Parathyroid adenoma (tissue), 2 donors: Measurements from ENCODE around the gene AMZ2.
"Not testable (repeated sequence)": the region's sequence is repeated elsewhere in the genome, so short reads cannot be mapped to it uniquely, and the experiment has no call there.

ENCODE experiments used
- H2AFZ ChIP-seq: fragments of 300-600 bp; sonication (generic); one replicate; pipeline ENCODE4 v1.7.0; 2017; ENCODE audit warnings: antibody characterized with exemption, mild to moderate bottlenecking
- H3K27ac ChIP-seq: fragments of 300-600 bp; sonication (generic); one replicate; pipeline ENCODE4 v1.7.0; 2017
- H3K27me3 ChIP-seq: fragments of 300-600 bp; sonication (generic); one replicate; pipeline ENCODE4 v1.7.0; 2017; ENCODE audit warnings: low read length; ENCODE audit not compliant: control insufficient read depth, insufficient read depth
- H3K36me3 ChIP-seq: fragments of 300-600 bp; sonication (generic); one replicate; pipeline ENCODE4 v1.7.0; 2017; ENCODE audit warnings: low read length; ENCODE audit not compliant: control insufficient read depth, insufficient read depth
- H3K4me1 ChIP-seq: fragments of 300-600 bp; sonication (generic); one replicate; pipeline ENCODE4 v1.7.0; 2017; ENCODE audit warnings: control low read depth
- H3K4me2 ChIP-seq: fragments of 300-600 bp; sonication (generic); one replicate; pipeline ENCODE4 v1.7.0; 2017; ENCODE audit warnings: low read length
- H3K4me3 ChIP-seq: fragments of 300-600 bp; sonication (generic); one replicate; pipeline ENCODE4 v1.7.0; 2017; ENCODE audit warnings: low read depth, low read length
- H3K79me2 ChIP-seq: fragments of 300-600 bp; sonication (generic); one replicate; pipeline ENCODE4 v1.7.0; 2017; ENCODE audit warnings: control low read depth
- H3K9ac ChIP-seq: fragments of 300-600 bp; sonication (generic); one replicate; pipeline ENCODE4 v1.7.0; 2017; ENCODE audit warnings: mild to moderate bottlenecking
- H3K9me3 ChIP-seq: fragments of 300-600 bp; sonication (generic); one replicate; pipeline ENCODE4 v1.7.0; 2017; ENCODE audit warnings: low read length; ENCODE audit not compliant: control insufficient read depth
- CTCF ChIP-seq: fragments of 300-600 bp; sonication (generic); IDR thresholded peaks from one replicate; pipeline ENCODE4 v1.7.0; 2017; ENCODE audit warnings: antibody characterized with exemption, mild to moderate bottlenecking
- donor health status: primary hyperparathyroidism.

Gene AMZ2

DNA sequence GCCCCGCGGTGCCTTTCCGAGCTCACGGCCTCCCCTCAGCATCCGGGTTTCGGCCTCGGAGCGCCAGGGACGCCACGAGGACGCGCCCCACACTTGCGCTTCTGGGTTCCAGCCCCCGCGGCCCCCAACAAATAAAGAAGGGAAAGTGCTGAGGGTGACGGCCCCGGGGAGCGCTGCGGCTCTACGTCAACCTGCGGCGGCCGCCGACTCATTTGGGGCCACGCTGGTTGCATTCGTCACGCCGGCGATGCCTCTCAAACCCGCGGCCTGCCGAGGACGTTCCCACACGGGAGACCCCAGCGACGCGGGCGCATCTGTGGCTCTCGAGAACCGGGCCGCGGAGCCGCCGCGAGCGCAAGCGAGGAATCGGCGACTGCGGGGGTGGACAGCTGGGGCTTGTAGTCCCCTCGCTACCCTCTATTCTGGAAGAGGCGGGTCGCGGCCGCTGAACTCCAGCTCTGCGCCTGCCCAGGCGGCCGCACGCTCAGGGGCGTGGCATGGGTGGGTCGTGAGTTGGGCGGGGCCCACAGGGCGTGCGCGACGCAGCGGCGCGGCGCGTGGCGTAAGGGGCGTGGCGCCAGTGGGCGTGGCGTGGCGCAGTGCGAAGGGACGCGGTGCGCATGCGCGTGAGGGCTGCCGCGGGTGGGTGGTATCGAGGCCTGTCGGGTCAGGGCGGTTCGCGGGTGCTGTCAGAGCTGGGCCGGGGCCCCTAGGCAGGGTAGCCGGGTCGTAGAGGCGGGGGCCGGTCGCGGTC lies at the start of gene AMZ2:
Gene AMZ2 (plus strand): TSS at position 599 of the 754 bp plus-strand sequence. CDS start 2,145 bp downstream, outside the sequence.
- Histone ChIP-seq H3K4me2 (peak within 1 kb of the TSS; percentile 95), H3K36me3 (no peaks in the 10 kb centered on the region), H3K27me3 (no peaks in the 10 kb centered on the region), H3K79me2 (no peaks in the 10 kb centered on the region), H3K9me3 (no peaks in the 10 kb centered on the region), H3K9ac (peak within 1 kb of the TSS; percentile 88), H2AFZ (peak within 1 kb of the TSS; percentile 97), H3K27ac (peak within 1 kb of the TSS; percentile 88), H3K4me3 (peak within 1 kb of the TSS; percentile 77), H3K4me1 (no peaks in the 10 kb centered on the region)
- TF ChIP-seq CTCF: no peak

GRCh38 chr17:68198931-68199836 lies 48.7 kb upstream of the AMZ2 start:
- H3K9me3 ChIP-seq: no peaks in the 10 kb centered on the region
- H3K79me2 ChIP-seq: no peaks in the 10 kb centered on the region
- no peak for TF ChIP-seq CTCF
- peak overlapping the region; percentile 57 for H3K4me2 ChIP-seq
- no peak overlapping the region for H3K27ac ChIP-seq
- H2AFZ ChIP-seq: peak overlapping the region; percentile 48
- no peaks in the 10 kb centered on the region for H3K36me3 ChIP-seq
- H3K4me3 ChIP-seq: no peak overlapping the region
- H3K4me1 ChIP-seq: no peaks in the 10 kb centered on the region
- H3K27me3 ChIP-seq: peaks cover 3% of the 10 kb centered on the region
- no peak overlapping the region for H3K9ac ChIP-seq

GRCh38 chr17:68199837-68200688 lies 47.8 kb upstream of the AMZ2 start:
- no peaks in the 10 kb centered on the region for H3K4me1 ChIP-seq
- H3K9ac ChIP-seq: no peak overlapping the region
- TF ChIP-seq CTCF: no peak
- no peak overlapping the region for H3K27ac ChIP-seq
- H3K27me3 ChIP-seq: peaks cover 3% of the 10 kb centered on the region
- H3K9me3 ChIP-seq: no peaks in the 10 kb centered on the region
- H3K36me3 ChIP-seq: no peaks in the 10 kb centered on the region
- H3K79me2 ChIP-seq: no peaks in the 10 kb centered on the region
- no peak overlapping the region for H3K4me3 ChIP-seq
- peak overlapping the region; percentile 65 for H2AFZ ChIP-seq
- H3K4me2 ChIP-seq: peak overlapping the region; percentile 65

GRCh38 chr17:68200689-68201417 lies 47.0 kb upstream of the AMZ2 start:
- Histone ChIP-seq H3K9me3 (no peaks in the 10 kb centered on the region), H2AFZ (peak overlapping the region; percentile 65), H3K27ac (no peak overlapping the region), H3K36me3 (no peaks in the 10 kb centered on the region), H3K4me2 (peak overlapping the region; percentile 65), H3K4me1 (no peaks in the 10 kb centered on the region), H3K9ac (no peak overlapping the region), H3K79me2 (no peaks in the 10 kb centered on the region), H3K27me3 (peaks cover 3% of the 10 kb centered on the region), H3K4me3 (no peak overlapping the region)
- TF ChIP-seq CTCF: peak; percentile 92

DNA sequence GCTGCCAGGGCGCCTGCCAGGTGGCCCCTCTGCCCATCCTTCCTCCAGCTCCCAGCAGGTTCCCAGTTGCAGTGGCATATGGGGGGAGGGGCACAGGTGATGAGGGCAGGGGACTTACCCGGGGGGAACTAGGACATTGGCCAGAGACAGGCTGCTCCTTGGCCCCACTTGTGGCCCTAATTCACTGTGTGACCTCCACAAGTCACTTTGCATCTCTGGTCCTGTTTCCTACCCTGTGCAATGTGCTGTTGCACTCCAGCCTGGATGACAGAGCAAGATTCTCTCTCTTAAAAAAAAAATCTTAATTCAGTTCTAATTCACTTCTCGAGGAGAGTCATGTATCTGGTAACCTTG lies 46.4 kb upstream of the AMZ2 start:
- H3K4me1 ChIP-seq, H3K4me2 ChIP-seq, H2AFZ ChIP-seq, H3K4me3 ChIP-seq, H3K9me3 ChIP-seq, H3K79me2 ChIP-seq, H3K27ac ChIP-seq, H3K9ac ChIP-seq, H3K36me3 ChIP-seq, H3K27me3 ChIP-seq: not testable (repeated sequence)

DNA sequence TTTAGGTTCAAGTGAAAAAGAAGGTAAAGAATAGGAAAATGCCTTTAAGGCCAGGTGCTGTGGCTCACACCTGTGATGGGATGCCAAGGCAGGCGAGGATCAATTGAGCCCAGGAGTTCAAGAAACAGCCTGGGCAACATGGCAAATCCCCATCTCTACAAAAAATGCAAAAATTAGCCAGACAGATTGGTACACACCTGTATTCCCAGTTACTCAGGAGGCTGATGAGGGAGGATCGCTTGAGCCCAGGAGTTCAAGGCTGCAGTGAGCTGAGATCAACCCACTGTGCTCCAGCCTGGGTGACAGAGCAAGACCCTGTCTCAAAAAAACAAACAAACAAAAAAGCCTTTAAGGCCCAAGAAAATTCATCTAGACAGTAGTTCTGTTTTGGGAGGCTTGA lies 45.5 kb upstream of the AMZ2 start:
- H3K27ac ChIP-seq, H3K36me3 ChIP-seq, H3K9me3 ChIP-seq, H3K27me3 ChIP-seq, H3K4me3 ChIP-seq, H2AFZ ChIP-seq, H3K9ac ChIP-seq, H3K4me2 ChIP-seq, H3K4me1 ChIP-seq, H3K79me2 ChIP-seq: not testable (repeated sequence)
